NCI-H526 (cell line): Measurements from ENCODE around the gene LCN12.

ENCODE experiments used
- DNase-seq, 2 experiments: peaks; one replicate each; lab custom pipeline; 2025; lab: John Stamatoyannopoulos, UW

Gene LCN12

GRCh38 chr9:136958898-136959850, 7.1 kb downstream of the LCN12 start:
- DNase-seq = no peak

GRCh38 chr9:136960212-136960937, 8.3 kb downstream of the LCN12 start:
- DNase-seq = no peak

GRCh38 chr9:136960938-136961275, 8.8 kb downstream of the LCN12 start:
- DNase-seq = no peak

- no peak for DNase-seq
Measured at GRCh38 chr9:136961279-136962065, 9.4 kb downstream of the LCN12 start.

GRCh38 chr9:136962163-136962562, 10.1 kb downstream of the LCN12 start:
- no peak for DNase-seq

GRCh38 chr9:136962701-136963248, 10.7 kb downstream of the LCN12 start:
- no peak for DNase-seq

- DNase-seq = no peak
Measured at GRCh38 chr9:136963341-136963740, 11.3 kb downstream of the LCN12 start.

GRCh38 chr9:136963751-136964150, 11.7 kb downstream of the LCN12 start:
- DNase-seq = no peak

GRCh38 chr9:136964171-136964689, 12.2 kb downstream of the LCN12 start:
- DNase-seq = peak in 1 of 2 experiments; percentile 47

GRCh38 chr9:136964833-136965422, 12.9 kb downstream of the LCN12 start:
- no peak for DNase-seq

GRCh38 chr9:136965771-136966484, 13.9 kb downstream of the LCN12 start:
- DNase-seq = no peak

- no peak for DNase-seq
Measured at GRCh38 chr9:136968333-136969127, 16.5 kb downstream of the LCN12 start.

GRCh38 chr9:136969150-136969549, 17.1 kb downstream of the LCN12 start:
- no peak for DNase-seq

GRCh38 chr9:136969774-136970173, 17.7 kb downstream of the LCN12 start:
- DNase-seq = no peak

GRCh38 chr9:136970361-136970760, 18.3 kb downstream of the LCN12 start:
- DNase-seq = no peak

GRCh38 chr9:136971746-136972145, 19.7 kb downstream of the LCN12 start:
- no peak for DNase-seq

- DNase-seq = no peak
Measured at GRCh38 chr9:136972335-136972734, 20.3 kb downstream of the LCN12 start.

GRCh38 chr9:136972743-136973142, 20.7 kb downstream of the LCN12 start:
- no peak for DNase-seq

- DNase-seq = no peak
Measured at GRCh38 chr9:136973618-136974617, 21.8 kb downstream of the LCN12 start.
